ENCODE data around the gene CYTH2.
A peak's percentile ranks its signal among the peaks of the same experiment; 100 is the strongest.

Gene CYTH2

GRCh38 chr19:48445606-48446481 is 23.3 kb upstream of the CYTH2 start, which contains the start of gene GRWD1 (continued):
- no peak for TF ChIP-seq PRDM2 (tag by site-specific recombination; IDR thresholded peaks at IDR 0.05; ENCODE audit: borderline replicate concordance)
- TF ChIP-seq SP3 (tag by site-specific recombination; IDR thresholded peaks at IDR 0.05), result peak; percentile 70
- TF ChIP-seq ZNF335 (tag by site-specific recombination; conservative IDR thresholded peaks at IDR 0.05), result peak; percentile 97
- TF ChIP-seq ZNF510 (tag by site-specific recombination; IDR thresholded peaks at IDR 0.05; ENCODE audit: insufficient replicate concordance), result no peak
- no peak for TF ChIP-seq PBX3 (CRISPR knock-in tag; IDR thresholded peaks at IDR 0.05)
- TF ChIP-seq, protein P1, sequence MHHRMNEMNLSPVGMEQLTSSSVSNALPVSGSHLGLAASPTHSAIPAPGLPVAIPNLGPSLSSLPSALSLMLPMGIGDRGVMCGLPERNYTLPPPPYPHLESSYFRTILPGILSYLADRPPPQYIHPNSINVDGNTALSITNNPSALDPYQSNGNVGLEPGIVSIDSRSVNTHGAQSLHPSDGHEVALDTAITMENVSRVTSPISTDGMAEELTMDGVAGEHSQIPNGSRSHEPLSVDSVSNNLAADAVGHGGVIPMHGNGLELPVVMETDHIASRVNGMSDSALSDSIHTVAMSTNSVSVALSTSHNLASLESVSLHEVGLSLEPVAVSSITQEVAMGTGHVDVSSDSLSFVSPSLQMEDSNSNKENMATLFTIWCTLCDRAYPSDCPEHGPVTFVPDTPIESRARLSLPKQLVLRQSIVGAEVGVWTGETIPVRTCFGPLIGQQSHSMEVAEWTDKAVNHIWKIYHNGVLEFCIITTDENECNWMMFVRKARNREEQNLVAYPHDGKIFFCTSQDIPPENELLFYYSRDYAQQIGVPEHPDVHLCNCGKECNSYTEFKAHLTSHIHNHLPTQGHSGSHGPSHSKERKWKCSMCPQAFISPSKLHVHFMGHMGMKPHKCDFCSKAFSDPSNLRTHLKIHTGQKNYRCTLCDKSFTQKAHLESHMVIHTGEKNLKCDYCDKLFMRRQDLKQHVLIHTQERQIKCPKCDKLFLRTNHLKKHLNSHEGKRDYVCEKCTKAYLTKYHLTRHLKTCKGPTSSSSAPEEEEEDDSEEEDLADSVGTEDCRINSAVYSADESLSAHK (tag by site-specific recombination; IDR thresholded peaks at IDR 0.05), result peak; percentile 95; the same call in 1 of the 2 replicates
- TF ChIP-seq ZBTB7A (tag by site-specific recombination; IDR thresholded peaks at IDR 0.05; ENCODE audit: low read depth), result no peak
- TF ChIP-seq TRIM28 (IDR thresholded peaks at IDR 0.05; ENCODE audit: borderline replicate concordance, low read length), result no peak
- 0 out of 2 replicates have a peak, but pooled peaks have one; percentile 25 for TF ChIP-seq ZNF843 (tag by site-specific recombination; IDR thresholded peaks at IDR 0.05)
- no peak for TF ChIP-seq ZNF701 (tag by site-specific recombination; IDR thresholded peaks at IDR 0.05)
- no peak for TF ChIP-seq ZNF211 (tag by site-specific recombination; IDR thresholded peaks at IDR 0.05; ENCODE audit: low read depth)
- TF ChIP-seq ZBTB17 (tag by site-specific recombination; IDR thresholded peaks at IDR 0.05), result peak; percentile 95
- TF ChIP-seq SCRT1 (tag by site-specific recombination; IDR thresholded peaks at IDR 0.05; ENCODE audit: borderline replicate concordance), result 0 out of 2 replicates have a peak, but pooled peaks have one; percentile 36
- TF ChIP-seq ZNF202 (tag by site-specific recombination; IDR thresholded peaks at IDR 0.05; ENCODE audit: borderline replicate concordance), result no peak
- TF ChIP-seq ZSCAN5A (tag by site-specific recombination; IDR thresholded peaks at IDR 0.05), result no peak
- TF ChIP-seq KLF10 (tag by site-specific recombination; IDR thresholded peaks at IDR 0.05), result 0 out of 2 replicates have a peak, but pooled peaks have one; percentile 7
- no peak for TF ChIP-seq ZNF311 (tag by site-specific recombination; IDR thresholded peaks at IDR 0.05; ENCODE audit: borderline replicate concordance)
- no peak for TF ChIP-seq ZNF274 (IDR thresholded peaks at IDR 0.05; ENCODE audit: low read length)
- TF ChIP-seq ZNF274 (tag by site-specific recombination; IDR thresholded peaks at IDR 0.05; ENCODE audit: borderline replicate concordance), result no peak
- TF ChIP-seq ZBTB49 (tag by site-specific recombination; IDR thresholded peaks at IDR 0.05; ENCODE audit: low read depth), result no peak
- no peak; the same call in 1 of the 2 replicates for TF ChIP-seq ZNF561 (tag by site-specific recombination; IDR thresholded peaks at IDR 0.05; ENCODE audit: borderline replicate concordance)
- no peak for TF ChIP-seq ZNF513 (tag by site-specific recombination; IDR thresholded peaks at IDR 0.05)
- TF ChIP-seq ZNF426 (tag by site-specific recombination; IDR thresholded peaks at IDR 0.05), result no peak

Data from HEK293 (cell line).